Activated CD4-positive, CD25-positive, alpha-beta regulatory T cell treated with anti-CD3 and anti-CD28 coated beads, Interleukin-2, amount 50 U/mL, for 24 hours (primary cell): ENCODE measurements around the gene ADAMTS15.

Experiments used
- ATAC-seq, 2 donors: fragments of 150-1000 bp; cut with Tn5 transposase; one replicate each; pipeline ENCODE4 v1.10.0; 2021; ENCODE audit warnings: mild to moderate bottlenecking in 1 of 2, moderate library complexity in 1 of 2

ADAMTS15 gene

GRCh38 chr11:130418210-130418609 is 30.2 kb upstream of the ADAMTS15 start:
- no peak for ATAC-seq

DNA sequence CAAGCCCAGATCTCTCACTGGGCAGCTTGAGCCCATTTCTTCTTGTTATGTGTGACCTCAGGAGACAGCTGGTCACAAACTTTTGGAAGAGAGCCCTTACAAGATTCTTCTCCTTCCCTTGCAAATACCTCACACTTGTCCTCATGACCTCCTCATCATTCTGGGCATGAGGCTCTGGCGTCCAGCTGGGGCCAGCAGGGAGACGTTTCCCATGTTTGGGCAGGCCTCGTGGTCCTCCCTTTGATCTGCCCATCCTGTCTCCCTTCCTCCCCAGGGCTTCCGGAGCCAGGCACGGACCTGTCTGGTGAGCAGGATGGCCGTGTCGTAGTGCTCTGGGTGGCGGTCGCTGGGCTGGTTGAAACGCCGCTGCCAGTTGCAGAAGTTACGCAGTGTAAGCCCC is 29.7 kb upstream of the ADAMTS15 start:
- ATAC-seq = no peak

- no peak for ATAC-seq
These were observed 27.8 kb upstream of the ADAMTS15 start for GRCh38 chr11:130420478-130421198.

GRCh38 chr11:130421199-130421585 is 27.3 kb upstream of the ADAMTS15 start:
- ATAC-seq = no peak

DNA sequence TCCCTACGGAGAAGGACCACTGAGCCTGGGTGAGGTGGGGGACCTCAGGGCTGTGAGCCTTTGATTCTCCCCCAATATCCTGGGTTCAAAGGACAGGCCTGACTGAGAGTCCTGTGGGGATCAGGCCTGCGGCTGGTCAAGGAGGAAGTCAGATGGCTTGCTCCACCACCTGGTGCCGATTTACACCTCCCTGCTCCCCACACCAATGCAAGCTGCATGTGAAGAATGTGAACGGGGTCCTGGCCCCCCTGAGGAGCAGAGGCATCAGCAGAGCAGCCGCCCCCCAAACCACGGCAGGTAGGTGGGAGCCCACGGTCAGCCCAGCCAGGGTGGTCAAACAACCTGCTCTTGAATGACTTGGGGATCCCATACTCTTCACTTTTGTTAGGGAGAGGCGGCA is 26.7 kb upstream of the ADAMTS15 start:
- no peak for ATAC-seq

- no peak for ATAC-seq
These were observed 26.0 kb upstream of the ADAMTS15 start for GRCh38 chr11:130422251-130422995.

DNA sequence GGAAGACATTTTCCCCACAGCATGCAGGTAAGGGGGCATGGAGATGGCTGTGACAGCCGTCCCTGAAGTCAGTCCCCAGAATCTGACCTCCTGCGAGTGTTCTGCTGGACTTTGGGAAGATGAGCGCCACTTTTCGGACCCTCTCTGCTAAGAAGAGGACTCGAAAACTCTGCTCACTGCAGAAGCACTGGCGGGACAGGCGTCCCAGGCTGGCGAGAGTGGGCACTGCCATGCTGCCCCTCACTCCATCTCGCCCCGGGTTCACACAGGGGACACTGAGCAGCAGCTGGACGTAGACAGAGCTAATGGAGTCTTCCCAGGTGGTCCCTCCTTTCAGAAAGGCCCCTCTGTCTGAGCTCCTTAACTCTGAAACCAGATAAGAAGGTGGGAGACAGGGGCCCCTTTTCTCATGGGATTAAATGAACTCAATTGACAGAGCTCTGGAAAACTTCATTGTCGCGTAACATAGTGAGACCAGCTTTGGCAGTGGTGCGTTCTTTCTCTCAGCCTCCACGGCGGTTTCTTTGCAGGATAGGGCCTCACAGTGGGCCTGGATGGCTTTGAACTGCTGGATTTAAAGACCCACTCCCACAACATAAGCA is 24.8 kb upstream of the ADAMTS15 start:
- ATAC-seq = no peak

DNA sequence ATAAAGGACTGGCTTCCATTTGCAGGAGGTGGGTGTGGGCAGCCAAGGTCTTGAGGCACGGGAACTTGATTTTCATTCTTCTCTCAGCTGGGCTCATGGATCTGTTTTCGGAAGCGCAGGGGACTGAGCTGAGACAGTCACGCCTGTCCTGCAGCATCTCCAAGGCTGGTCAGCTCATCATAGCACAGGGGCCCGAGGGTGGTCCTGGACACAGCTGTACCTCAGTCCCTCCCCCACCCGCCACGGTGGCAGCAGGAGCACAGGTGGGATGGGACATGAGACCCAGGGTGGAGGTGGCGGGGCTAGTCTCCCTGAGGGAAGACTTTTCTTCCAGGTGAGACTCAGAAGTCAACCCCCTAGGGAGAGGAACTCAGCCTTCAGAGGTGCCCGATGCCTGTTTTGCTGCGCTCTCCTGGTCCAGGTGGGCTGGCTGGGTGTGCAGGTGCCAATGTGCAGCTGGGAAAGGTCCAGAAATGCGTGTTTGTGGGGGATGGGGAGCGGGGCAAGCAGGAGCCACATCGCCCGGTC is 23.8 kb upstream of the ADAMTS15 start:
- ATAC-seq = no peak

GRCh38 chr11:130425156-130425555 is 23.3 kb upstream of the ADAMTS15 start:
- no peak for ATAC-seq

DNA sequence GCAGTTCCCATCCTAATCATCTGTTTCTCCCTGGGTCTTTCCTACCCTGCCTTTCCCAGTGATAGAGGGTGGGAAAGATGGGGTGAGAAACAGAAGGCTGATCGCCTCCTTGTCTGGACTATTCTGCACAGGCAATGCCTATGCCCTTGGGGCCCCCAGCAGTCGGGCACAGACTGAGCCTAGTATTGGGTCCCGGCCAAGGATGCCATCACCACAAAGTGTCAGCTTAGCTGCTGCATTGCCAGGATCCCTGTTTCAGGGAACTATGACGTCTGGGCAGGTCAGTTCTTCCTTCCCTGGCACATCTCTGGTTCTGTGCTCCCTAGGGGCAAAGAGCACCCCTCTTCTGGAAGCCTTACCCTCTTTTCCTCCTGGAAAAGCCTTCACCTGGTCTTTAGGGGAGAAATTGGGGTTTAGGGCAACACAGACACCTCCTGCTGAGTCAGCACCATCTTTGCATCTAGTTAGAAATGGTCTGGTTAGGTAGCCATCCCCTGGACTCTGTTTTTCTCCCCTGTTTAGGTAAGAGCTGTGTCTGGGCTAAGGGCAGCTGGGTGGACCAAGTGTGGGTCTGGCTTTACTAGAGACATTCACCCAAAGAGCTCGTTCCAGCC is 22.1 kb upstream of the ADAMTS15 start:
- ATAC-seq = no peak

DNA sequence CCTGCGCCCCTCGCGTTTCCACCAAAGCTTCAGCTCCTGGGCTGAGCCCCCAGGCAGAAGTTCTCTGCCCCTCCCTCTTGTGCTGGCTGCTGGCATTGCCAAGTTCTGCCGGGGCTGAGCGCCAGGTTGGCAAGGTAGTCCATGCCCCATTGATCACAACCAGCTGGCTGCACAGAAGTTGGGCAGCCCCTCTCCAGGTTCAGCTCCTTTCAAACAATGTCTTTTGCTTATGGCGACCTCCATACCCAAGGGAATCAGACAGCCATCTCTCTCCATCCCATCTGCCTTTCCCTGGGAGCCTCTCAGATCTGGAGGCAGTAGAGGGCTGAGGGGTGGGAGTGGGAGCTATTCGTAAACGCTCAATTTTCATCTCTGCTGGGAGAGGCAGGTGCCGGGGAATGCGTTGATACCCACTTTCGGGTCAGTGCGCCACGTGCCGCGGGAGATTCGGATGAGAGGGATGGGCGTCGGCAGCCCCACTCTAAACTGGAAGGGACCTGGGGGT is 21.6 kb upstream of the ADAMTS15 start:
- ATAC-seq = no peak

GRCh38 chr11:130427581-130428315 is 20.7 kb upstream of the ADAMTS15 start:
- no peak for ATAC-seq

DNA sequence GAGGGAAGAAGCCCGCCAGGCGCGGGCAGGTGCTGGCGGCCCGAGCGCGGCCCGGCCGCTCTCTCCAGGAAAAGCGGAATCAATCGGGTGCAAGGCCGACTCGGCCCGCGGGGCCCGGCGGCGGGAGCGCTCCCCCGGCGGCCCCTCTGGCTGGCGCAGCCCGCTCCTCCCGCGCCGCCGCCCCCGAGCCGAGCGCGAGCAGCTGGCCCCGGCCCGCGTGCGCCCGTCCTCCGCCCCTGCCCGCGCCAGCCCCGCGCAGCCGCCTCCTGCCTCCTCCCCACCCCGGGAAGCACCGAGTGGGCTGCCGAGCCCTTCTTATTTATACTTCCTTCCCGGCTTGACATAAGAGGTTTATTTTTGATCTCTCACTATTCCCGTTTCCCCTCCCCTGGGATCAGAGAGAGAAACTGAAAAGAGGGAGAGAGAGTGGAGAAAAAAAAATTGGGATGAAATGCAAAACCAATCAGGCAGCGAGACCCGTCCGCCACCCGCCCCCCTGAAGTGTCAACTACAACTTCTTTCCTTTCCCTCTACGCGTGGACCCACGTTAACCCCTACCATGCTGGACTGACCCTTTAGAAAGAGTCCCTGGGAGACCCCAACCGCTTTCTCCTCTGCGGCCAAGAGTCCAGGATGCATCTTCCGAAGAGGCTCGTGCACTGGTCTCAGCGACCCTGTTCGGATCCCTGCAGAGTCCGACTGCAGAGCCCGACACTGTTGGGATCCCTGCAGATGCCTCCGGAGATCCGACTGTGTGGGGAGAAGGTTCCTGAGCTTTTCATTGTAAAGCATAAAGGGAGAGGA is 19.9 kb upstream of the ADAMTS15 start, which contains the start of gene ADAMTS8:
ADAMTS8 (minus strand) TSS at position 294 of the 804 bp plus-strand sequence. CDS start 323 bp downstream, outside the sequence.
- ATAC-seq = no peak

DNA sequence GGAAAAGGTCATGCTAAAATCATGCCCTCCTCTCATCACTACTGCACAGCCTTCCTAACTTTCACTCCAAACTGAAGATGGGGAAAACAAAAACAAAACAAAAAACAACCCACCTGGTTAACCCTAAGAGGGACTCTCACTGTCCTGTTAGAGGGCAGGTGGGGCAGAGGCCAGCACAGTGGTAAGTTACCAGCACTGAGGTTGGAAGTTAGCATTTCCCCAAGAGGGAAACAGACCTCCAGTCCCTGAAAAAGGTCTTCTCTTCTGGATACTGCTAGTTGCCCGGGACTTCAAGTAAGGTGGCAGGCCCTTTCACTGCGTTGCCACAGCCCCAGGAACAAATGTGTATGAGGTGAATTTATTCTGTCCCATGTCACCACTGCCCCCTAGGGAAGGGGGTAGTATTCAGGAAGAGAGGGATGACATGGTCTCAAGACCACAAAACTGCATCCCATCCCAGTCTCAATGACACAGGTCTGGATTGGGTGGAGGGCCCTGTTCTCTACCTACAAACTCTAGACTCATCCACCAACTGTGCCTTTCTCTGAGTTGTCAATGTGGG is 19.2 kb upstream of the ADAMTS15 start:
- ATAC-seq = no peak

DNA sequence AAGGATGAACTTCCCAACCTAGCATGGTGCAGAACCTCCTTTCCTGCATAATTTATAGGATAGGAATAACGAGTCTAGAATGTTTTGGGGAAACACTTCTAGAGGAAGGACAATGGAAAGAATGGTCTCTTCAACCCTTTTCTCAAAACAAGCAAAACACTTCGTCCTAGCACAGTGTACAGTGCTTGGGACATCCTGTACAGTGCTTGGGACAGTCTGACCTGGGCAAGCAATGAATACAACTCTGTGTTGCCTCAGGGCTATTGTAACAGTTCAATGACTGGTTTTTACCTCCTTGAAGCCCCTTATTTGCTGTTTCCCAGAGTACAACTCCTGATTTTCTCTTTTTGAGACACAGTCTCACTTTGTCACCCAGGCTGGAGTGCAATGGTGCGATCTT is 18.5 kb upstream of the ADAMTS15 start:
- no peak for ATAC-seq

DNA sequence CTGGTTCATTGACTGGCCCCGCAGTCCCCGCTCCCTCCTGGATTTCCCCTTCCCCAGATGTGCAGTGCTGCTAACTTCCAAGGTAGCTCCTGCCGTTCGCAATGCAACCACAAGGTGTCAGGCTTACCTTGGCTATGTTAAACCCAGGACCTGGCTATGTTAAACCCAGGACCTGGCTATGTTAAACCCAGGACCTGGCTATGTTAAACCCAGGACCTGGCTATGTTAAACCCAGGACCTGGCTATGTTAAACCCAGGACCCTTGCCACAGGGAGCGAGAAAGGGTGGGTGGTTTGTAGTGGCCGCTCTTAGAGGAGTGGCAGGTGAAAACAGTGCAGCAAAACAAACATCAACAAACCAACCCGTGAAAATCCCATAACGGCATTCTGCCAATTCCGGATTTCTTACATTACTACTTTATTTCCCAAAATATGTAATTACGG is 17.1 kb upstream of the ADAMTS15 start:
- ATAC-seq = peak; percentile 35 to 47

- no peak for ATAC-seq
These were observed 16.6 kb upstream of the ADAMTS15 start for GRCh38 chr11:130431801-130432200.

DNA sequence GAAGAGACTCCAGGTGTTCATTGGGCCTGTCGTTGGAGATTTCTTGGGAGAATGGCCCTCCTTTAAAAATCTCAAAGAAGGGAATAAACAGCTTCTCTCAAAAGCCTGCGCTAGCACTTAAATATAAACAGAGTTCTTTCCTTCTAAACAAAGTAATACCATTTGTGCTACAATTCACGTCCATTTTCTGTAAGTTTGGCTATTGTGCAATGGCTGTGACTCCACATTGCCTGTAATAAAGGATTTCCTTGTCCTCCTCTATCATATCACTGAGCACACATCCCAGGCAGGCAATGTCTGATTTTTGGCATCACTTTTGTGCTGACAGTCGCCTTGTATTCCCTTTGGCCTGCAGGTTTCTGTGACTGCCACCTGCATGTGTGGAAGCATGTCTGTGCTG is 15.1 kb upstream of the ADAMTS15 start:
- ATAC-seq = no peak

DNA sequence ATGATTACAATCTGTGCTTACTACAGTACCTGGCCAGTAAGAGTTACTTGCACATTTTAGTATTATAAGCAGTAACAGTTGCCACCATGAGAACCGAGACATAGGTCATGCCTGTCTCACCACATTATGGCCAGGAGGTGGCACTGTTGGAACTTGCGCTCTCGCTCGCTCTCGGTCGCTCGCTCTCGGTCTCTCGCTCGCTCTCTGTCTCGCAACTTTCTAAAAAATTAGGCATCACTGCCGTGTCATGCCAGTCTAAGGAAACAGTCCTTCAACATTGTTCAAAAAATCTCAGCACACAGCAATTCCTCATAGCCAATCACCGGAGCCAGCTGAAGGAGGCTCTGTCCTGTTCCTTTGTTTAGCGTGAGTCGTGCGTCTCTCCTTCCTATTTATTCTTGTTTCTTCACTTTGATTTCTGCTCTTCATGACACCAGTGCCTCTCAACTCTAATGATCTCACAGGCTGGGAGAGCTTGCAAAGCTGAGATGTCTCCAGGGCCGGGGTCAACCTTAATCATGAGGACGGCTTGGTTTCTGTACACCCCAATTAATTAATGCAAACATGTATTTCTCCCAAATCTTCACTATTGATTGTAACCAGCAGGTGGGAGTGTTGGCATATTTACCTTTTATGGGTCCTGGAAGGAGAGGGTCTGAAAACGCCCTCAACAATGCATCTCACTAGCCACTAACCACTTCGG is 13.8 kb upstream of the ADAMTS15 start:
- ATAC-seq = peak; percentile 82 to 84

- ATAC-seq = no peak
These were observed 12.8 kb upstream of the ADAMTS15 start for GRCh38 chr11:130435671-130436070.
